Upper lobe of right lung (tissue), 1 donor: Measurements from ENCODE around the gene ERC2. TPM values are rescaled to one million over a fixed set of nuclear protein-coding genes. Genes with fewer than 3 reads are reported as not detected.

ENCODE experiments used
- ATAC-seq: fragments of 200-7000 bp; cut with Tn5 transposase; one replicate; pipeline ENCODE4 v1.9.1; 2020; ENCODE audit warnings: mild to moderate bottlenecking, moderate library complexity
- DNase-seq: peaks from one replicate; pipeline ENCODE4 v3.0.0-alpha.2; 2020
- H3K27ac ChIP-seq: fragments of 200-600 bp; one replicate; pipeline ENCODE4 v1.8.0; 2022
- H3K27me3 ChIP-seq: fragments of 200-600 bp; one replicate; pipeline ENCODE4 v1.8.0; 2022; ENCODE audit warnings: mild to moderate bottlenecking
- H3K36me3 ChIP-seq: fragments of 200-600 bp; one replicate; pipeline ENCODE4 v1.8.0; 2022
- H3K4me1 ChIP-seq: fragments of 200-600 bp; one replicate; pipeline ENCODE4 v1.8.0; 2022
- H3K4me3 ChIP-seq: fragments of 200-600 bp; one replicate; pipeline ENCODE4 v1.8.0; 2022; ENCODE audit warnings: mild to moderate bottlenecking
- H3K9me3 ChIP-seq: fragments of 200-600 bp; one replicate; pipeline ENCODE4 v1.8.0; 2022
- CTCF ChIP-seq: fragments of 200-600 bp; IDR thresholded peaks from one replicate; pipeline ENCODE4 v1.8.0; 2022; ENCODE audit warnings: antibody characterized with exemption
- intact Hi-C: fragments of 100-400 bp; cut with DNase I; formaldehyde crosslinking; loops from one replicate; pipeline ENCODE4 v1.11.0; 2022
- total RNA-seq: library from RNA; stranded (reverse); fragmentation: NEBNext Ultra II Directional; extraction: Animal tissue kit (Norgen Biotek cat#: 25700); gene quantifications from one replicate; pipeline ENCODE4 v1.2.1, GENCODE V29; 2021
- donor health status: DM: no; HTN: yes; CAD: no; lungs with severe emphysema.

ERC2 gene
- total RNA-seq, 1 donor from 2014 or later: 1.4 TPM

GRCh38 chr3:56366641-56367162 lies 101.6 kb downstream of the ERC2 start:
- Histone ChIP-seq H3K27ac (no peak overlapping the region), H3K4me1 (no peaks in the 10 kb centered on the region), H3K36me3 (no peaks in the 10 kb centered on the region), H3K4me3 (no peak overlapping the region), H3K27me3 (no peaks in the 10 kb centered on the region), H3K9me3 (no peaks in the 10 kb centered on the region)
- ATAC-seq (no peak), DNase-seq (no peak)
- intact Hi-C loops: no loop called here
- TF ChIP-seq CTCF: no peak

- Histone ChIP-seq H3K36me3 (no peaks in the 10 kb centered on the region), H3K4me1 (no peaks in the 10 kb centered on the region), H3K27ac (no peak overlapping the region), H3K9me3 (no peaks in the 10 kb centered on the region), H3K4me3 (no peak overlapping the region), H3K27me3 (no peaks in the 10 kb centered on the region)
- no peak for DNase-seq
- ATAC-seq: no peak
- intact Hi-C loops: no loop called here
- no peak for TF ChIP-seq CTCF
These were observed 102.2 kb downstream of the ERC2 start for GRCh38 chr3:56365905-56366640.

GRCh38 chr3:56364665-56365064 lies 103.6 kb downstream of the ERC2 start:
- H3K4me3 ChIP-seq: no peak overlapping the region
- H3K36me3 ChIP-seq: no peaks in the 10 kb centered on the region
- H3K9me3 ChIP-seq: no peaks in the 10 kb centered on the region
- H3K4me1 ChIP-seq: no peaks in the 10 kb centered on the region
- H3K27ac ChIP-seq: no peak overlapping the region
- no peak for ATAC-seq
- DNase-seq: no peak
- no peak for TF ChIP-seq CTCF
- intact Hi-C loops: no loop called here
- H3K27me3 ChIP-seq: no peaks in the 10 kb centered on the region

- H3K27me3 ChIP-seq: no peaks in the 10 kb centered on the region
- intact Hi-C loops: no loop called here
- no peaks in the 10 kb centered on the region for H3K4me1 ChIP-seq
- no peak overlapping the region for H3K4me3 ChIP-seq
- DNase-seq (no peak), ATAC-seq (no peak)
- H3K27ac ChIP-seq: no peak overlapping the region
- no peaks in the 10 kb centered on the region for H3K36me3 ChIP-seq
- no peaks in the 10 kb centered on the region for H3K9me3 ChIP-seq
- TF ChIP-seq CTCF: no peak
These were observed 104.5 kb downstream of the ERC2 start for GRCh38 chr3:56363720-56364119.

GRCh38 chr3:56361731-56362130 lies 106.5 kb downstream of the ERC2 start:
- no peaks in the 10 kb centered on the region for H3K4me1 ChIP-seq
- H3K27me3 ChIP-seq: no peaks in the 10 kb centered on the region
- no peak overlapping the region for H3K4me3 ChIP-seq
- H3K36me3 ChIP-seq: no peaks in the 10 kb centered on the region
- H3K9me3 ChIP-seq: no peaks in the 10 kb centered on the region
- ATAC-seq (no peak), DNase-seq (no peak)
- intact Hi-C loops: no loop called here
- no peak for TF ChIP-seq CTCF
- H3K27ac ChIP-seq: no peak overlapping the region
